GM12878 (cell line): Measurements from ENCODE around the gene FRMD8. TPM values are rescaled to one million over a fixed set of nuclear protein-coding genes. Genes with fewer than 3 reads are reported as not detected.

Experiments used
- ATAC-seq: fragments of 200-7000 bp; cut with Tn5 transposase; 3 replicates; pipeline ENCODE4 v1.9.1; 2020; ENCODE audit warnings: mild to moderate bottlenecking, moderate library complexity
- BruUV-seq: library from RNA; stranded (reverse); fragments of 400-500 nt; replicated peaks from 2 replicates; lab custom pipeline; 2021; lab: Mats Ljungman, UMichigan
- CTCF ChIA-PET: fragments of 300-600 bp; sonication (Branson Sonifier 250); formaldehyde crosslinking; extraction: SDS; loops from one replicate; lab custom pipeline; 2021; ENCODE audit warnings: inconsistent platforms; lab: Yijun Ruan, JAX
- POLR2A ChIA-PET: fragments of 350-600 bp; formaldehyde crosslinking; extraction: SDS; loops from one replicate; lab custom pipeline; 2021; ENCODE audit warnings: inconsistent platforms; lab: Charles Lee
- RAD21 ChIA-PET: fragments of 300-600 bp; sonication (Branson Sonifier 250); formaldehyde crosslinking; loops from one replicate; lab custom pipeline; 2023; ENCODE audit warnings: antibody characterized with exemption; ENCODE audit not compliant: unreplicated experiment; lab: Charles Lee
- SMC1A ChIA-PET: fragments of 300-600 bp; sonication (Branson Sonifier 250); formaldehyde crosslinking; loops from one replicate; lab custom pipeline; 2023; ENCODE audit not compliant: unreplicated experiment, uncharacterized antibody; lab: Charles Lee
- DNase-seq: peaks from one replicate; pipeline ENCODE4 v3.0.0-alpha.2; 2011; ENCODE audit warnings: low read depth, low spot score
- FAIRE-seq: peaks from 3 replicates; lab custom pipeline; 2011; peaks lifted over from hg19 to GRCh38; lab: Jason Lieb, UNC
- H2AFZ ChIP-seq: 2 replicates; pipeline ENCODE4 v1.6.0; 2011; ENCODE audit warnings: low read depth, low read length, control low read depth; ENCODE audit not compliant: control insufficient read depth
- H3K27ac ChIP-seq: 2 replicates; pipeline ENCODE4 v1.5.1; 2011; ENCODE audit warnings: control low read depth; ENCODE audit not compliant: control insufficient read depth, insufficient read depth
- H3K27me3 ChIP-seq, 2 experiments: replicated peaks in 1 of 2; 2 replicates each; pipeline versions ENCODE4 v1.6.0 to v1.6.1; 2011; ENCODE audit warnings: low read length in 1 of 2; ENCODE audit not compliant: control insufficient read depth in 2 of 2, insufficient read depth in 2 of 2
- H3K36me3 ChIP-seq, 2 experiments: 2 replicates each; pipeline ENCODE4 v1.5.1; 2011; ENCODE audit warnings: low read length in 1 of 2; ENCODE audit not compliant: control insufficient read depth in 2 of 2, insufficient read depth in 2 of 2
- H3K4me1 ChIP-seq: 2 replicates; pipeline ENCODE4 v1.6.1; 2011; ENCODE audit warnings: mild to moderate bottlenecking, low read length, moderate library complexity, mixed read lengths; ENCODE audit not compliant: control insufficient read depth, insufficient read depth
- H3K4me2 ChIP-seq: 2 replicates; pipeline ENCODE4 v1.6.0; 2011; ENCODE audit warnings: control low read depth; ENCODE audit not compliant: control insufficient read depth, insufficient read depth
- H3K4me3 ChIP-seq: fragments of 200-600 bp; sonication (generic); 2 replicates; pipeline ENCODE4 v1.5.1; 2016
- H3K79me2 ChIP-seq: 2 replicates; pipeline ENCODE4 v1.6.0; 2011; ENCODE audit warnings: low read length; ENCODE audit not compliant: control insufficient read depth, insufficient read depth
- H3K9ac ChIP-seq: 2 replicates; pipeline ENCODE4 v1.8.0; 2011; ENCODE audit warnings: low read length, control low read depth, mixed read lengths; ENCODE audit not compliant: control insufficient read depth, insufficient read depth
- H3K9me3 ChIP-seq: replicated peaks from 3 replicates; pipeline ENCODE4 v1.5.1; 2011; ENCODE audit warnings: mild to moderate bottlenecking, low read length; ENCODE audit not compliant: control insufficient read depth, insufficient read depth
- H4K20me1 ChIP-seq: 2 replicates; pipeline ENCODE4 v1.6.0; 2011; ENCODE audit not compliant: control insufficient read depth, insufficient read depth
- CEBPB ChIP-seq, 2 experiments: fragments of 150-350 bp in 1 of 2; IDR thresholded peaks; 2 replicates each; pipeline ENCODE4 v1.6.1; 2012 to 2014; ENCODE audit warnings: low read depth in 2 of 2, low read length in 2 of 2, borderline replicate concordance in 1 of 2, inconsistent platforms in 1 of 2
- CREB1 ChIP-seq: IDR thresholded peaks from 2 replicates; pipeline ENCODE4 v1.6.1; 2012; ENCODE audit warnings: low read depth, mild to moderate bottlenecking, inconsistent platforms
- DPF2 ChIP-seq: fragments of 450-650 bp; IDR thresholded peaks from 2 replicates; pipeline ENCODE4 v1.6.1; 2017; ENCODE audit warnings: mild to moderate bottlenecking
- EED ChIP-seq: sonication (generic); IDR thresholded peaks from 2 replicates; pipeline ENCODE4 v1.6.1; 2016; ENCODE audit warnings: antibody characterized with exemption, low read depth
- EP300 ChIP-seq, 2 experiments: fragments of 150-350 bp in 1 of 2; IDR thresholded peaks; 2 replicates each; pipeline ENCODE4 v1.6.1; 2011 to 2012; ENCODE audit warnings: low read depth in 2 of 2, low read length in 2 of 2, borderline replicate concordance in 1 of 2, improper control_type of control experiment in 1 of 2, inconsistent platforms in 1 of 2; ENCODE audit not compliant: control insufficient read depth in 1 of 2
- IKZF1 ChIP-seq: fragments of 450-650 bp; conservative IDR thresholded peaks from 2 replicates; pipeline ENCODE4 v1.6.1; 2017; ENCODE audit warnings: antibody characterized with exemption, mild to moderate bottlenecking
- IKZF2 ChIP-seq, 2 experiments: fragments of 450-650 bp; IDR thresholded peaks; 2 replicates each; pipeline ENCODE4 v1.6.1; 2017; ENCODE audit warnings: mild to moderate bottlenecking in 2 of 2, moderate library complexity in 2 of 2
- IRF4 ChIP-seq: IDR thresholded peaks from 2 replicates; pipeline ENCODE4 v1.6.1; 2011; ENCODE audit warnings: low read depth, low read length
- PAX5 ChIP-seq: IDR thresholded peaks from 2 replicates; pipeline ENCODE4 v1.6.1; 2011; ENCODE audit warnings: low read depth, low read length, borderline replicate concordance
- RELB ChIP-seq: fragments of 450-650 bp; IDR thresholded peaks from 2 replicates; pipeline ENCODE4 v1.6.1; 2017; ENCODE audit warnings: low read depth, mild to moderate bottlenecking, moderate library complexity
- RUNX3 ChIP-seq: IDR thresholded peaks from 2 replicates; pipeline ENCODE4 v1.6.1; 2012; ENCODE audit warnings: low read length, inconsistent platforms
- SIN3A ChIP-seq: IDR thresholded peaks from 2 replicates; pipeline ENCODE4 v1.6.1; 2012; ENCODE audit warnings: low read depth, low read length, improper control_type of control experiment
- SPI1 ChIP-seq: IDR thresholded peaks from 2 replicates; pipeline ENCODE4 v1.6.1; 2011; ENCODE audit warnings: low read depth, mild to moderate bottlenecking, low read length, moderate library complexity, borderline replicate concordance; ENCODE audit not compliant: insufficient read depth
- ZNF274 ChIP-seq: IDR thresholded peaks from one replicate; pipeline ENCODE4 v1.8.0; 2011; ENCODE audit not compliant: insufficient read length, insufficient read depth
- WGBS: methylation state at CpG from one replicate; pipeline ENCODE4 v1.1.6; 2016; ENCODE audit warnings: low lambda C conversion rate; ENCODE audit not compliant: insufficient replicate concordance, insufficient coverage; ENCODE audit errors: missing lambda C conversion rate; 5-methylcytosine and 5-hydroxymethylcytosine counted together
- in situ Hi-C: fragments of 300-500 bp; cut with MboI; formaldehyde crosslinking; loops from 9 replicates; pipeline ENCODE4 v1.14.3; 2018; ENCODE audit warnings: mixed read lengths
- intact Hi-C: fragments of 100-400 bp; cut with micrococcal nuclease; formaldehyde crosslinking; loops from one replicate; pipeline ENCODE4 v1.14.2; 2022; ENCODE audit not compliant: unreplicated experiment
- polyA plus RNA-seq, 11 experiments: library from polyadenylated mRNA; depleted of rRNA in 4 of 11; unstranded in 6 of 11; stranded (reverse) in 5 of 11; fragments of >200 nt; fragmentation: Nextera tagmentation in 4 of 11; fragmentation: Illumina TruSeq in 1 of 11; extraction: Ambion mirVana in 4 of 11; extraction: Trizol in 1 of 11; gene quantifications; 1 replicate in 1 of 11; 2 replicates in 10 of 11; pipeline versions ENCODE4 v1.2.1 to v1.2.3, GENCODE V29; 2011 to 2016; ENCODE audit warnings: inconsistent platforms in 2 of 11, missing spikeins in 2 of 11, low read depth in 1 of 11
- total RNA-seq, 4 experiments: library from RNA; depleted of rRNA in 3 of 4; stranded (reverse); fragments of >200 nt in 3 of 4; fragmentation: Illumina TruSeq in 1 of 4; extraction: Trizol in 1 of 4; gene quantifications; 2 replicates each; pipeline versions ENCODE4 v1.2.1 to v1.2.3, GENCODE V29; 2013 to 2021

FRMD8 gene
- total and polyA plus RNA-seq, 10 of the 15 experiments (the other 5 are each of a cell fraction or from before 2014, with no cell fraction given) = 8.3 to 69.4 (median 28.0) TPM

GRCh38 chr11:65403607-65404121 is 17.2 kb downstream of the FRMD8 start:
- POLR2A ChIA-PET = interaction anchor here (0.5 to 2.8 kb wide), 9 partner anchors 9 to 101 kb away, joined by 3 to 10 read pairs (median 3); no protein-coding TSS in a partner anchor
- in situ Hi-C loops = no loop called here
- peak overlapping the region; percentile 91 for H3K27ac ChIP-seq
- DNase-seq = no peak
- peak overlapping the region; percentile 41 for H3K9ac ChIP-seq
- SMC1A ChIA-PET = interaction anchor here (1.0 to 1.9 kb wide), 6 partner anchors 12 to 42 kb away, joined by 3 to 7 read pairs (median 3); no protein-coding TSS in a partner anchor
- H3K4me1 ChIP-seq = peaks cover 20% of the 10 kb centered on the region
- H3K9me3 ChIP-seq = no peaks in the 10 kb centered on the region
- intact Hi-C loops = no loop called here
- TF ChIP-seq DPF2 = no peak
- TF ChIP-seq CEBPB (IDR thresholded peaks at IDR 0.05; ENCODE audit: borderline replicate concordance in 1 of 2, low read depth in 2 of 2, low read length in 2 of 2) = no peak
- peak; percentile 64 for TF ChIP-seq IKZF1
- TF ChIP-seq SIN3A = no peak
- TF ChIP-seq IKZF2 (IDR thresholded peaks at IDR 0.05) = peak; percentile 54 to 72; a peak in 2 of 4 replicates
- 0 out of 2 replicates have a peak, but pooled peaks have one; percentile 38 for TF ChIP-seq CREB1
- TF ChIP-seq SPI1 = peak; percentile 75; the same call in 1 of the 2 replicates
- TF ChIP-seq RUNX3 = peak; percentile 45; the same call in 1 of the 2 replicates
- no peak for TF ChIP-seq ZNF274
- no peak for TF ChIP-seq IRF4
- TF ChIP-seq RELB = no peak
- no peak for TF ChIP-seq EP300 (IDR thresholded peaks at IDR 0.05; ENCODE audit: borderline replicate concordance in 1 of 2, control insufficient read depth in 1 of 2, low read depth in 2 of 2, low read length in 2 of 2)
- peak; percentile 65; the same call in 1 of the 2 replicates for TF ChIP-seq EED
- no peak for TF ChIP-seq PAX5
- no peaks in the 10 kb centered on the region for H3K27me3 ChIP-seq
- H4K20me1 ChIP-seq = no peaks in the 10 kb centered on the region
- H3K36me3 ChIP-seq = peaks cover 22 to 23% of the 10 kb centered on the region in 2 experiments
- peak; percentile 92 for FAIRE-seq
- no TSS peak for BruUV-seq
- H3K79me2 ChIP-seq = no peaks in the 10 kb centered on the region; the same call in 1 of the 2 replicates
- RAD21 ChIA-PET = interaction anchor here (0.9 to 1.5 kb wide), 10 partner anchors 12 to 107 kb away, joined by 3 to 6 read pairs (median 3); no protein-coding TSS in a partner anchor
- WGBS = 1% methylated on average over 12 of the region's 12 CpGs
- peak overlapping the region; percentile 28 for H3K4me2 ChIP-seq
- H2AFZ ChIP-seq = no peak overlapping the region
- CTCF ChIA-PET = interaction anchor here (0.5 to 2.9 kb wide), 9 partner anchors 12 to 137 kb away, joined by 3 to 13 read pairs (median 4); no protein-coding TSS in a partner anchor
- H3K4me3 ChIP-seq = no peak overlapping the region
- peak; percentile 72 for ATAC-seq
